Measurements from ENCODE around the gene SLC8A2. TPM values are rescaled to one million over a fixed set of nuclear protein-coding genes. Genes with fewer than 3 reads are reported as not detected.
"Not testable (repeated sequence)": the region's sequence is repeated elsewhere in the genome, so short reads cannot be mapped to it uniquely, and the experiment has no call there.

The SLC8A2 gene
- total RNA-seq, 4 donors from 2014 or later: 0.82 to 36.4 (median 9.6) TPM

DNA sequence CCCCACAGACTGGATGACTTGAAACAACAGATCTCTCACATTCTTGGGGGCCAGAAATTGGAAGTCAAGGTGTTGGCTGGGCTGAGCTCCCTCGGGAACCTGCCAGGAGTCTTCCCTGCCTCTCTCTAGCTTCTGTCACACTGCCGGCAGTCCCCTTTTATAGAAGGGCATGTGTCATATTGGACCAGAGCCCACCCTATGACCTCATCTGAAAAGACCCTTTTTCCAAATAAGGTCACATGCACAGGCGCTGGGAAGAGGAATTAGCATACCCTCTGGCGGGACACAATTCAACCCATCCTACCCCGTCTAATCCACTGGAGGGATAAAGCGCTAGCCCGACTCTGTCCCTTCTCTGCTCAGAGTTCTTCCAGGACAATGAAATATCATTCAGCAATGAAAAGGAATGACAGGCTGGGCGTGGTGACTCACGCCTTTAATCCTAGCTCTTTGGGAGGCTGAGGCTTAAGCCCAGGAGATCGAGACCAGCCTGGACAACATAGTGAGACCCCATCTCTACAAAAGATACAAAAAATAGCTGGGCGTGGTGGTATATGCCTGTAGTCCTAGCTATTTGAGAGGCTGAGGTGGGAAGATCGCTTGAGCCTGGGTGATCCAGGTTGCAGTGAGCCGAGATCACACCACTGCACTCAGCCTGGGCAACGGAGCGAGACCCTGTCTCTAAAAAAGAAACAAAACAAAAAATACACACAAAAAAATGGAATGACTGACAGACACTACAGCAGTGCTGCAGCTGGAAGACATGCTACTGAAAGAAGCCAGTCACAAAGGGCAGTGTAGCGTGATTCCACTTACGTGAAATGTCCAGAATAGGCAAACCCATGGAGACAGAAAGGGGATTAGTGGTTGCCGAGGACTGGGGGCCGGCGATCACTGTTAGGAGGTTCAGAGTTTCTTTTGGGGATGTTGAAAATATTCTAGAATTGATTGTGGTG is 80.9 kb downstream of the SLC8A2 start:
- WGBS, 2 donors (ENCODE audit: low coverage in 1 of 2): 72 to 75% methylated on average over 10 to 20 of the region's 20 CpGs
- H3K27ac ChIP-seq: no peak overlapping the region
- no peaks in the 10 kb centered on the region for H3K9me3 ChIP-seq
- no peak overlapping the region for H3K4me3 ChIP-seq
- in situ Hi-C loops (cut with MboI; ENCODE audit: low pct_ligation_motif_present in 1 of 4, low pct_unique_long_range_greater_than_20kb in 1 of 4, low sequenced_read_pairs in 3 of 4) (loop anchor here in 1 of 4 donors (25.0 kb wide), 1 partner anchor 104 kb away; no protein-coding TSS in a partner anchor), intact Hi-C loops (cut with DNase I; ENCODE audit: low total_unique reads) (no loop called here)
- no peak for DNase-seq
- H3K4me1 ChIP-seq: no peaks in the 10 kb centered on the region
- no peaks in the 10 kb centered on the region for H3K36me3 ChIP-seq
- H3K27me3 ChIP-seq: no peaks in the 10 kb centered on the region
- no peak for TF ChIP-seq POLR2AphosphoS5 (IDR thresholded peaks at IDR 0.05)
- TF ChIP-seq EP300 (IDR thresholded peaks at IDR 0.05; ENCODE audit: low read depth): no peak
- TF ChIP-seq, protein P1, sequence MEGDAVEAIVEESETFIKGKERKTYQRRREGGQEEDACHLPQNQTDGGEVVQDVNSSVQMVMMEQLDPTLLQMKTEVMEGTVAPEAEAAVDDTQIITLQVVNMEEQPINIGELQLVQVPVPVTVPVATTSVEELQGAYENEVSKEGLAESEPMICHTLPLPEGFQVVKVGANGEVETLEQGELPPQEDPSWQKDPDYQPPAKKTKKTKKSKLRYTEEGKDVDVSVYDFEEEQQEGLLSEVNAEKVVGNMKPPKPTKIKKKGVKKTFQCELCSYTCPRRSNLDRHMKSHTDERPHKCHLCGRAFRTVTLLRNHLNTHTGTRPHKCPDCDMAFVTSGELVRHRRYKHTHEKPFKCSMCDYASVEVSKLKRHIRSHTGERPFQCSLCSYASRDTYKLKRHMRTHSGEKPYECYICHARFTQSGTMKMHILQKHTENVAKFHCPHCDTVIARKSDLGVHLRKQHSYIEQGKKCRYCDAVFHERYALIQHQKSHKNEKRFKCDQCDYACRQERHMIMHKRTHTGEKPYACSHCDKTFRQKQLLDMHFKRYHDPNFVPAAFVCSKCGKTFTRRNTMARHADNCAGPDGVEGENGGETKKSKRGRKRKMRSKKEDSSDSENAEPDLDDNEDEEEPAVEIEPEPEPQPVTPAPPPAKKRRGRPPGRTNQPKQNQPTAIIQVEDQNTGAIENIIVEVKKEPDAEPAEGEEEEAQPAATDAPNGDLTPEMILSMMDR (IDR thresholded peaks at IDR 0.05): no peak
- no peak for TF ChIP-seq POLR2A (IDR thresholded peaks at IDR 0.05)

DNA sequence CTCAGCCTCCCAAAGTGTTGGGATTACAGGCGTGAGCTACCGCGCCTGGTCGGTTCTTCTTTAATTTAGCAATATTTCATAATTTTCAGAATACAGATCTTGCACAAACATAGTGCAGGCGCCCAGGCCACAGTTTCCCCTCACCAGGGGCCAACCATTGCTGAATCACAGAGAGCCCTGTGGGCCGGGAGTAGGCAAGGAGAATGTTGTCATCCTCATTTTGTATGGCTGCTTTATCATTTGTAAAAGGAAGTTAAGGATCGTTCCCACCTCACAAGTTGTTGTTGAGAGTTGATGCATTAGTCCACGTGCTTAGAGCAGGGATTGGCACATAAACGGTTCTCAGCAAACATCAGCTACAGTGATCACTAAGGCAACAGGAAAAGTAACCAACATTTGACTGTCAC is 82.5 kb downstream of the SLC8A2 start:
- peaks cover 4% of the 10 kb centered on the region for H3K27me3 ChIP-seq
- peak overlapping the region in 1 of 4 donors; percentile 31 for H3K27ac ChIP-seq
- DNase-seq: peak; percentile 14
- no peaks in the 10 kb centered on the region for H3K36me3 ChIP-seq
- no peak overlapping the region for H3K4me3 ChIP-seq
- TF ChIP-seq POLR2AphosphoS5 (IDR thresholded peaks at IDR 0.05) (no peak), EP300 (IDR thresholded peaks at IDR 0.05; ENCODE audit: low read depth) (no peak), POLR2A (IDR thresholded peaks at IDR 0.05) (no peak)
- TF ChIP-seq, protein P1 (IDR thresholded peaks at IDR 0.05): no peak
- in situ Hi-C loops (cut with MboI; ENCODE audit: low pct_ligation_motif_present in 1 of 4, low pct_unique_long_range_greater_than_20kb in 1 of 4, low sequenced_read_pairs in 3 of 4): loop anchor here in 2 of 4 donors (10.0 to 25.0 kb wide), 2 partner anchors 94 to 102 kb away; no protein-coding TSS in a partner anchor
- H3K9me3 ChIP-seq: no peaks in the 10 kb centered on the region
- intact Hi-C loops (cut with DNase I; ENCODE audit: low total_unique reads): loop anchor here (10.0 kb wide), 1 partner anchor 74 kb away; no protein-coding TSS in a partner anchor
- H3K4me1 ChIP-seq: no peaks in the 10 kb centered on the region
- 41 to 71% methylated on average over 3 to 9 of the region's 9 CpGs for WGBS, 2 donors (ENCODE audit: low coverage in 1 of 2)

DNA sequence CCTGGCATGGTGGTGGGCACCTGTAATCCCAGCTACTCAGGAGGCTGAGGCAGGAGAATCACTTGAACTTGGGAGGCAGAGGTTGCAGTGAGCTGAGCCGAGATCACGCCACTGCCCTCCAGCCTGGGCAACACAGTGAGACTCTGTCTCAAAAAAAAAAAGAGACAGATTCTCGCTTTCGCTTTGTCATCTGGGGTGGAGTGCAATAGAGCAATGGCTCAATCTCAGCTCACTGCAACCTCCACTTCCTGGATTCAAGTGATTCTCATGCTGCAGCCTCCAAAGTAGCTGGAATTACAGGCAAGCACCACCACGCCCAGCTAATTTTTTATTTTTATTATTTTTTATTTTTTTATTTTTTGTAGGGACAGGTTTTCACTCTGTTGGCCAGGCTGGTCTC is 83.0 kb downstream of the SLC8A2 start:
- in situ Hi-C loops (cut with MboI; ENCODE audit: low pct_ligation_motif_present in 1 of 4, low pct_unique_long_range_greater_than_20kb in 1 of 4, low sequenced_read_pairs in 3 of 4): loop anchor here in 2 of 4 donors (10.0 to 25.0 kb wide), 2 partner anchors 94 to 101 kb away; no protein-coding TSS in a partner anchor
- not testable (repeated sequence) for H3K36me3 ChIP-seq, H3K4me3 ChIP-seq, H3K4me1 ChIP-seq, DNase-seq, H3K27me3 ChIP-seq, H3K9me3 ChIP-seq
- intact Hi-C loops (cut with DNase I; ENCODE audit: low total_unique reads): loop anchor here (10.0 kb wide), 1 partner anchor 74 kb away; no protein-coding TSS in a partner anchor
- 74 to 80% methylated on average over 2 to 5 of the region's 5 CpGs for WGBS, 2 donors (ENCODE audit: low coverage in 1 of 2)
- peak overlapping the region in 1 of 4 donors; percentile 31 for H3K27ac ChIP-seq

DNA sequence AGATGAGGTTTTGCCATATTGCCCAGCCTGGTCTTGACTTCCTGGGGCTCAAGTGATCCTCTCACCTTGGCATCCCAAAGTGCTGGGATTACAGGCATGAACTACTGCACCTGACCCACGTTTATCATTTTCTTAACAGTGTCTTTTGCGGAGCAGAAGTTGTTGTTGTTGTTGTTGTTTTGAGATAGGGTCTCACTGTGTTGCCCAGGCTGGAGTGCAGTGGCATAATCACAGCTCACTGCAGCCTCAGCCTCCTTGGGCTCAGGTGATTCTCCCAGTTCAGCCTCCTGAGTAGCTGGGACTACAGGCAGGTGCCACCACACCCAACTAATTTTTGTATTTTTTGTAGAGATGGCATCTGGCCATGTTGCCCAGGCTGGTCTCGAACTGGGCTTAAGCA is 84.1 kb downstream of the SLC8A2 start:
- H3K36me3 ChIP-seq, H3K9me3 ChIP-seq, H3K4me3 ChIP-seq, H3K27me3 ChIP-seq, DNase-seq, H3K27ac ChIP-seq, H3K4me1 ChIP-seq: not testable (repeated sequence)
- intact Hi-C loops (cut with DNase I; ENCODE audit: low total_unique reads) (loop anchor here (10.0 kb wide), 1 partner anchor 73 kb away; no protein-coding TSS in a partner anchor), in situ Hi-C loops (cut with MboI; ENCODE audit: low pct_ligation_motif_present in 1 of 4, low pct_unique_long_range_greater_than_20kb in 1 of 4, low sequenced_read_pairs in 3 of 4) (loop anchor here in 2 of 4 donors (10.0 to 25.0 kb wide), 2 partner anchors 93 to 100 kb away; no protein-coding TSS in a partner anchor)
- WGBS, 2 donors (ENCODE audit: low coverage in 1 of 2): 76% methylated on average over 3 of the region's 3 CpGs; no CpG with 5 or more reads in 1 of the 2 donors

DNA sequence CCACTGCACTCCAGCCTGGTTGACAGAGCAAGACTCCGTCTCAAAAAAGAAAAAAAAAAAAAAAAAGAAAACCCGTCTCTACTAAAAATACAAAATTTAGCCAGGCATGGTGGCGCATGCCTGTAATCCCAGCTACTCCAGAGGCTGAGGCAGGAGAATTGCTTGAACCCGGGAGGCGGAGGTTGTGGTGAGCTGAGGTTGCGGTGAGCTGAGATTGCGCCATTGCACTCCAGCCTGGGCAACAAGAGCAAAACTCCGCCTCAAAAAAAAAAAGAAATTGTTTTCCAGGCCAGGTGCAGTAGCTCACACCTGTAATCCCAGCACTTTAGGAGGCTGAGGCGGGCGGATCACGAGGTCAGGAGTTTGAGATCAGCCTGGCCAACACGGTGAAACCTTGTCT is 85.1 kb downstream of the SLC8A2 start:
- not testable (repeated sequence) for H3K4me3 ChIP-seq, H3K27ac ChIP-seq, DNase-seq, H3K27me3 ChIP-seq, H3K9me3 ChIP-seq, H3K36me3 ChIP-seq, H3K4me1 ChIP-seq
- in situ Hi-C loops (cut with MboI; ENCODE audit: low pct_ligation_motif_present in 1 of 4, low pct_unique_long_range_greater_than_20kb in 1 of 4, low sequenced_read_pairs in 3 of 4): loop anchor here in 2 of 4 donors (10.0 to 25.0 kb wide), 2 partner anchors 92 to 99 kb away; no protein-coding TSS in a partner anchor
- intact Hi-C loops (cut with DNase I; ENCODE audit: low total_unique reads): loop anchor here (10.0 kb wide), 1 partner anchor 72 kb away; no protein-coding TSS in a partner anchor
- WGBS, 2 donors (ENCODE audit: low coverage in 1 of 2): 79 to 100% methylated on average over 2 to 12 of the region's 12 CpGs

DNA sequence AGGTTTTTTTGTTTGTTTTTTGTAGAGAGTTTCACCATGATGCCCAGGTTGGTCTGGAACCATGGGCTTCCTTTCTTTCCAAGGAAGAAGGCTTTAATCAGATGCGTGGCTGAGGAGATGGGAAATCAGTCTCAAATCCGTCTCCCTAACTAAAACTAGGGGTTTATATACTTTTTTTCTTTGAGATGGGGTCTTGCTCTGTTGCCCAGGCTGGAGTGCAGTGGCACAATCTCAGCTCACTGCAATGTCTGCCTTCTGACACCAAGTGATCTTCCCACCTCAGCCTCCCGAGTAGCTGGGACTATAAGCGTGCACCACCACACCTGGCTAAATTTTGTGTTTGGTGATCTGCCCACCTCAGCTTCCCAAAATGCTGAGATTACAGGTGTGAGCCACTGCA is 87.2 kb downstream of the SLC8A2 start:
- in situ Hi-C loops (cut with MboI; ENCODE audit: low pct_ligation_motif_present in 1 of 4, low pct_unique_long_range_greater_than_20kb in 1 of 4, low sequenced_read_pairs in 3 of 4): loop anchor here in 2 of 4 donors (10.0 to 25.0 kb wide), 2 partner anchors 90 to 97 kb away; no protein-coding TSS in a partner anchor

DNA sequence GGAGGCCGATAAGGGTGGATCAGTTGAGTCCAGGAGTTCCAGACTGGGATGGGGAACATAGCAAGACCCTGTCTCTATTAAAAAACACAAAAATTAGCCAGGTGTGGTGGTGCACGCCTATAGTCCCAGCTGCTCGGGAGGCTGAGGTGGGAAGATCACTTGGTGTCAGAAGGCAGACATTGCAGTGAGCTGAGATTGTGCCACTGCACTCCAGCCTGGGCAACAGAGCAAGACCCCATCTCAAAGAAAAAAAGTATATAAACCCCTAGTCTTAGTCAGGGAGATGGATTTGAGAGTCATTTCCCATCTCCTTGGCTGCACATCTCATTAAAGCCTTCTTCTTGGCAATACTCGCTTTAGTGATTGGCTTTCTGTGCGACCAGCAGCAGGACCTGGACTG is 87.8 kb downstream of the SLC8A2 start:
- not testable (repeated sequence) for H3K27ac ChIP-seq

More for the DNA sequence above, 87.2 kb downstream of the SLC8A2 start:
- H3K27me3 ChIP-seq, H3K9me3 ChIP-seq, H3K4me3 ChIP-seq, H3K27ac ChIP-seq, DNase-seq, H3K4me1 ChIP-seq: not testable (repeated sequence)
- peaks cover 0 to 22% (median 5%) of the 10 kb centered on the region in 4 donors for H3K36me3 ChIP-seq
- WGBS, 2 donors (ENCODE audit: low coverage in 1 of 2): 60 to 68% methylated on average over 1 to 4 of the region's 4 CpGs
- intact Hi-C loops (cut with DNase I; ENCODE audit: low total_unique reads): loop anchor here (10.0 kb wide), 1 partner anchor 70 kb away; no protein-coding TSS in a partner anchor

More for the DNA sequence above, 87.8 kb downstream of the SLC8A2 start:
- intact Hi-C loops (cut with DNase I; ENCODE audit: low total_unique reads) (loop anchor here (10.0 kb wide), 1 partner anchor 69 kb away; no protein-coding TSS in a partner anchor), in situ Hi-C loops (cut with MboI; ENCODE audit: low pct_ligation_motif_present in 1 of 4, low pct_unique_long_range_greater_than_20kb in 1 of 4, low sequenced_read_pairs in 3 of 4) (loop anchor here in 2 of 4 donors (10.0 to 25.0 kb wide), 2 partner anchors 89 to 97 kb away; no protein-coding TSS in a partner anchor)
- not testable (repeated sequence) for H3K4me3 ChIP-seq, H3K27me3 ChIP-seq, H3K9me3 ChIP-seq, DNase-seq, H3K4me1 ChIP-seq
- 75% methylated on average over 1 to 5 of the region's 5 CpGs for WGBS, 2 donors (ENCODE audit: low coverage in 1 of 2)
- H3K36me3 ChIP-seq: peaks cover 0 to 22% (median 5%) of the 10 kb centered on the region in 4 donors

Measured in transverse colon (tissue), 4 donors.